ENCODE results near the gene SPTBN4.

Gene SPTBN4

GRCh38 chr19:40607311-40608239, 140.8 kb downstream of the SPTBN4 start:
- no peak for DNase-seq

GRCh38 chr19:40608240-40608621, 141.4 kb downstream of the SPTBN4 start:
- no peak for DNase-seq

- DNase-seq, result no peak
Measured at GRCh38 chr19:40608957-40609356, 142.2 kb downstream of the SPTBN4 start.

- DNase-seq, result peak in 1 of 2 donors; percentile 85
Measured at GRCh38 chr19:40609561-40610395, 143.0 kb downstream of the SPTBN4 start.

GRCh38 chr19:40610396-40611064, 143.7 kb downstream of the SPTBN4 start:
- peak in 1 of 2 donors; percentile 16 for DNase-seq

GRCh38 chr19:40611096-40611495, 144.3 kb downstream of the SPTBN4 start:
- no peak for DNase-seq

- no peak for DNase-seq
Measured at GRCh38 chr19:40611900-40612698, 145.3 kb downstream of the SPTBN4 start.

- DNase-seq, result peak in 1 of 2 donors; percentile 36
Measured at GRCh38 chr19:40612831-40613689, 146.3 kb downstream of the SPTBN4 start.

- DNase-seq, result peak; percentile 35 to 54
Measured at GRCh38 chr19:40613690-40614621, 147.2 kb downstream of the SPTBN4 start.

- no peak for DNase-seq
Measured at GRCh38 chr19:40614622-40615411, 148.0 kb downstream of the SPTBN4 start.

GRCh38 chr19:40616178-40616577, 149.4 kb downstream of the SPTBN4 start:
- no peak for DNase-seq

GRCh38 chr19:40616941-40617340, 150.1 kb downstream of the SPTBN4 start:
- DNase-seq, result no peak

GRCh38 chr19:40617961-40618360, 151.2 kb downstream of the SPTBN4 start:
- DNase-seq, result no peak

- no peak for DNase-seq
Measured at GRCh38 chr19:40619333-40620160, 152.7 kb downstream of the SPTBN4 start.

GRCh38 chr19:40620161-40620485, 153.3 kb downstream of the SPTBN4 start:
- DNase-seq, result no peak

- no peak for DNase-seq
Measured at GRCh38 chr19:40621283-40621682, 154.5 kb downstream of the SPTBN4 start.

- DNase-seq, result no peak
Measured at GRCh38 chr19:40621966-40622772, 155.4 kb downstream of the SPTBN4 start.

GRCh38 chr19:40622773-40623075, 155.9 kb downstream of the SPTBN4 start:
- DNase-seq, result no peak

All from bone marrow (tissue), 2 donors.